Measurements from ENCODE around the gene FANCI. TPM values are rescaled to one million over a fixed set of nuclear protein-coding genes. Genes with fewer than 3 reads are reported as not detected.

FANCI gene
- total and polyA plus RNA-seq, 2 experiments from 2014 or later = 63.6 to 66.8 TPM

- TF ChIP-seq ZNF462 (CRISPR knock-in tag; IDR thresholded peaks at IDR 0.05) (no peak), NANOG (IDR thresholded peaks at IDR 0.05; ENCODE audit: borderline replicate concordance) (no peak), STAT1 (IDR thresholded peaks at IDR 0.05; ENCODE audit: unreplicated experiment) (no peak), ZNF114 (CRISPR knock-in tag; IDR thresholded peaks at IDR 0.05) (no peak), EZH2phosphoT487 (IDR thresholded peaks at IDR 0.05; ENCODE audit: unreplicated experiment) (no peak)
Measured at GRCh38 chr15:89364741-89365450, 121.1 kb downstream of the FANCI start (continued).

GRCh38 chr15:89365462-89366065 lies 121.8 kb downstream of the FANCI start:
- Histone ChIP-seq H3K9me2 (ENCODE audit: insufficient read depth) (no peaks in the 10 kb centered on the region), H3K4me2 (no peak overlapping the region), H3K27me3 (ENCODE audit: insufficient read depth) (peaks cover 100% of the 10 kb centered on the region), H3K27ac (ENCODE audit: low read depth) (no peak overlapping the region), H2AFZ (no peak overlapping the region), H3K36me3 (ENCODE audit: insufficient read depth) (no peaks in the 10 kb centered on the region; the same call in 1 of the 2 replicates), H3K4me3 (no peak overlapping the region), H3K79me2 (replicated peaks; ENCODE audit: insufficient read depth) (no peaks in the 10 kb centered on the region), H4K20me1 (replicated peaks; ENCODE audit: insufficient read depth) (peaks cover 32% of the 10 kb centered on the region), H3F3A (replicated peaks; ENCODE audit: low read depth) (peaks cover 15% of the 10 kb centered on the region), H3K4me1 (ENCODE audit: insufficient read depth) (peaks cover 33% of the 10 kb centered on the region)
- ATAC-seq = no peak
- peak; percentile 42 for DNase-seq (ENCODE audit: low spot score)
- peaks cover 8% of the 10 kb centered on the region; the same call in 2 of the 3 replicates for H3K9me3 Mint-ChIP-seq
- peaks cover 97% of the 10 kb centered on the region for H3K27me3 Mint-ChIP-seq (ENCODE audit: insufficient read depth, low read depth, poor library complexity)
- peaks cover 3% of the 10 kb centered on the region; the same call in 1 of the 3 replicates for H3K36me3 Mint-ChIP-seq (ENCODE audit: low read depth)
- no peak overlapping the region for H3K27ac Mint-ChIP-seq
- peaks cover 32% of the 10 kb centered on the region for H3K4me1 Mint-ChIP-seq
- no peak overlapping the region; the same call in 2 of the 3 replicates for H3K4me3 Mint-ChIP-seq
- TF ChIP-seq NANOG (IDR thresholded peaks at IDR 0.05; ENCODE audit: borderline replicate concordance) (no peak), STAT1 (IDR thresholded peaks at IDR 0.05; ENCODE audit: unreplicated experiment) (no peak), CTCF (conservative IDR thresholded peaks at IDR 0.05; ENCODE audit: low read depth in 2 of 2) (no peak), ZNF331 (CRISPR knock-in tag; IDR thresholded peaks at IDR 0.05; ENCODE audit: low read depth) (no peak), EZH2 (IDR thresholded peaks at IDR 0.05; ENCODE audit: low read depth, unreplicated experiment) (peak; percentile 44), REST (IDR thresholded peaks at IDR 0.05; ENCODE audit: unreplicated experiment) (no peak), JUNB (IDR thresholded peaks at IDR 0.05; ENCODE audit: unreplicated experiment) (no peak)

Measured in GM23338 (cell line).